DMS153 treated with DMSO at 0.1 percent for 48 hours (cell line): ENCODE results near the gene STIM2.
"Not testable (repeated sequence)": the region's sequence is repeated elsewhere in the genome, so short reads cannot be mapped to it uniquely, and the experiment has no call there.

Experiments used
- DNase-seq: peaks from one replicate; lab custom pipeline; 2025; ENCODE audit not compliant: unreplicated experiment; lab: John Stamatoyannopoulos, UW

Gene STIM2

DNA sequence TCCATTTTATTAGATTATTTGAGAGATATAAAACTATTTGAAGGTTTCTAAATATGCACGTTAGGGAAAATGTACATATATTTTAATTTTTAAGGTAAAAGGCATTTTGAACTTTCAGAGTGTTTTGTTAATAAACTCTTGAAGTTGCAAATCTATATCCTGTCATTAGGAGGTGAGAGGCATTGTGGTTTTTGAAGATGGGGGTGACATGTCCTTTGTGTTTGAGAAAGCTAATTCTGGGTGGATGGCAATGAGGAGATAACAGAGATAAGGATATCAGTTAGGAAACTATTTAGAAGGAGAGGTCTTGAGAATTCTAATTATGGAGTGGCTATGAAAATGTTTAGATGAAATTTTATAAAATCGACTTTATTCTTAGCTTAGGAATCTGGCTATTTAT, 6.1 kb downstream of the STIM2 start:
- no peak for DNase-seq

DNA sequence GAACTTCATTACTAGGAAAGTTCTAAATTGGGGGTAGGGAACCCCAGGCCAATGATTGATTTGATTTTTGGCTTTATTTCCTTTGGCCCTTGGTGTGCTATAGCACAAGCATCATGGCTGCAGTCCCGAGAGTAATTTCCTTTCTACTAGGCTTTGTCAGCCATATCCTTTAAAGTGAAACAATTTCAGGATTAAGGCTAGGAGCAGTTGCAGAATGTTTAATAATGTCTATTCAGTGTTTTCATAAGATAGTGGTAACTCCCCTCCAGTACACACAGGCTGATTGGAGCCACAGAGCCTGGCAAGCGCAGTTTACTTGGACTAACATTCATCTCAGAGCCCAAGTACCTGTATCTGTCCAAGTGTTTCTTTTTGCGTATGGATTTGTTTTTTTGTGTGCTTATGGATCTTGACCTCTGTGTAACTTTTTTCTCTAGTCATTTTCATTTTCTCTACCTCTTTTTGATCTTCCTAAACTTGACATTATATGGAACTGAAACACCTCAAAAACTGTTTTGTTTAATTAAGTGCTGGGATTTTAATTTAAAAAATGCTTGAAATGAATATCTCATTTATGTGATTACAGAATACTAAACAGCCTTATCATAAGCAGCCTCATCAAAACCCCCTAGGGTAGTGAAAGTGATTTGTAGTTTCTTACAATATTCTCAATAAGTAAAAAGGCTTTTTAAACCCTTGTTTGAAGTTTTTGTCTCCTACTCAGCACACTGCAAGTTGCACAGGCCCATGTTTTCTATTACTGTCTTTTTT, 7.5 kb downstream of the STIM2 start:
- DNase-seq = no peak

DNA sequence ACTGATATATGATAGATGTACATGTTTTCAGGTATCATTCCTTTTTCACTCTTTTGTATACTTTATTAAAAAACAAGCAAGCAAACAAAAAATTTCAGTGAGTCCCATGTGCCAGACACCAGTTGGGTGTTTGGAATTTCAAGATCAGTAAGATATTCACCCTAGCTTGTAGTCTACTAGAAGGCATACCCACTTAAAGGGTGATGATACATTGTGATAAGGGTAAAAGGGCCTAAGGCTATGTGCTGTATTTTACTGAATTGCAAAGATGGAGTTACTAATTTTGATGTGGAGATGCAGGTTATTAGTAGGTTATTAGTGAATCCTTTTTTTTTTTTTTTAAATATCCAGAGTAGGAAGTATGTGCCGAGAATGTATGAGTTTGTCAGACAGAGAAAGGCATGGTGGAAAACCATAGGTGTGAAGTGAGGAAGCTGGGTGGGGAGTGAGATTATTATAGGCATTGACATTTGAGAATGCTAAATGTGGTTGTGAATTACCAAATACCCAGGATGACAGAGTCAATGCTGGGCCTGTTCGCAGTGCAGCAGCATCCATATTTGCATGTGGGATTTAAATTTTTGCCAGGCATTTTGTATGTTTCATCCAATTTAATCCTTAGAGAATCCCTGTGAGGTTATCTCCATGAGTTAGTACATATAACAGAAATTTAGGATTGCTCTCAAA, 10.1 kb downstream of the STIM2 start:
- no peak for DNase-seq

DNA sequence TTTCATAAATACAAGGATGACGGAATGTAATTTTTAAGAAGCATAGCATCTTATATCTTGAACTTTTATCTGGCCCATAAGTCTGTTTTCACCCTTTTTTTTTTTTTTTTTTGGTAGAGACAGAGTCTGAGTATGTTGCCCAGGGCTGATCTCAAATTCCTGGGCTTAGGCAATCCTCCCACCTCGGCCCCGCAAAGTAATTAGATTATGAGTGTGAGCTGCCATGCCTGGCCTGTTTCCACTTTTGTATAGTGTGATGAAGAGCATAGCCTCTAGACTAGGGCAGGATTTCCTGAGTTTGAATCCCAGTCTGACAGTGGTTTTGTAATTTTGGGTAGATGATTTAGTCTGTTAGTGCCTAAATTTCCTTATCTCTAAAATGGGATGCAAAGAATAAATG, 11.0 kb downstream of the STIM2 start:
- DNase-seq = no peak

DNA sequence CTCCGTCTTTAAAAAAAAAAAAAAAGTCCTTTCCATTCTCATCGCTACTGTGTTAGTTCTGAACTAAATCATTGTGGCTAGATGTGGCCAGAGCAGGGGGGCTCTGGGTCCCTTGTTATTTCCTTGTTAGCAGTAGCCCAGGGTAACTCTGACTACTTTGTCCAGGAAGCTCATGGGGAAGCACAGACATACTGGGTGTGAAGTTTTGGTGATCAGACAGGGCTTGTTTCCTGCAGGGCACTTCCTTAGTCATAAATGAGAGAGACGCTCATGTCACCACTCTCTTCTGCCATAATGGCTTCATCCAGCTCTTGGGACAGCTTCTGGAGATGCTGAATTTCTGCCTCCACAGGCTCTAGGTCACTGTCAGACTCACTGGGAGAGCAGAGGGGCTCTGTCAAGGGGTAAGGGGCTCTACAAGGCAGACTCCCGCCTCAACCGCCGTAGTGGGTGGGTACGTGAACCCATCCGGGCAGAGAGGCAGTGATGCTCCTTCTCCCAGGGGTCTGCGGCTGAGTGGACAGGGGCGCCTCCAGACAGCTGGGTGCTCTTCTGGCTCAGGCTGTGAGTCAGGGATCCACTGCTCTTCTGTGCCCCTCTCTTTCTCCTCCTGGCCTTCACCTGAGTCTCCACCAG, 12.9 kb downstream of the STIM2 start:
- no peak for DNase-seq

DNA sequence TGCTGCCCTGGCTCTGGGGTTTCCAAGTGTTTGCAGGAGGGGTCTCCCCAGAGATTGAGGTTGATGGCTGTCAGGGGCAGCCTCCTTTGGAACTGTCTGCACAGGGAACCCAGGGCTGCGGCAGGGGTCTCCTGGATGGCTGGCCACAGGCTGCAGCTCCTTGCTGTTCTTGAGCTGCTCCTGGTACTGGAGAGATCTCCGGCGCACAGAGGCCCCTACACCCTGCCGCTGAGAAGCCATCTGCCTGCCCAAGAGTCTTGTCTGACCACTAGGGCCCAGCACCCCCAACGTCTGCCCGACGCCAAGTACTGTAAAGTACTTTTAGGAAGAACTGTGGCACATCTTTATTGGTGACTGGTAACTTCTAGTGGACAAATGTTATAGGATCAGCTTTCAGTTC, 13.5 kb downstream of the STIM2 start:
- no peak for DNase-seq

DNA sequence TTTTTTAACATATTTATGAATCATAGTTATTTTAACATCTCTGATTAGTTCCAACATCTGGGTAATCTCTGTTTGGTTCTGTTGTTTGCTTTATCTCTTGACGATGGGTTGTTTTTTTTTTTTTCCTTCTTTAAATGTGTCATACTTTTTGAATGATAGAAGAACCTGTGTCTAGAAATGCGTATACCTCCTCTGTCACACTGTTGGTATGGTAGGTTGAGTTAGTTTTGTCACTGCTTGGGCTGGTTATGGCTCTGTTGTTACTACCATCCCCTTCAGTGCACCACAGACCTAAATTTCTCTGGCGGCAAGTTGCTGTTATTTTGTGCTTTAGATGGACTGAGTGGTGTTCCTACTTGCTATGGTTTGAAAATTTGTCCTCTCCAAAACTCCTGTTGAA, 16.8 kb downstream of the STIM2 start:
- DNase-seq = no peak

DNA sequence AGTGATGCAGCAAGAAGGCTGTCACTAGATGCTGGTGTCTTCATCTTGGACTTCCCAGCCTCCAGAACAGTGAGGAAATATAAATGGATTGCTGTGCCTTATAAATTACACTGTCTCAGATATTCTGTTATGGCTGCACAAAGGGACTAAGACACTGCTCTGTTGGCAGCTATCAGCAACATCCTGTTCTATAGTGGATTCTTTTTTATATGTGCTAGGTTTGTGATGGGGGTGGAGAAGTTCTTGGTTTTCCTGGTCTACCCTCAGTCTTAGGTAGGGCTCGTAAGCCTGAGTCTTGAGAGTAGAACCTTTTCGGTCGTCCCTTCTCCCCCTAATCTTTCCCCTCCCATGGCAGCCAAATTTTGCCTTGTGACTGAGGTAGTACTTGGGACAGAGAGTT, 17.3 kb downstream of the STIM2 start:
- DNase-seq = no peak

DNA sequence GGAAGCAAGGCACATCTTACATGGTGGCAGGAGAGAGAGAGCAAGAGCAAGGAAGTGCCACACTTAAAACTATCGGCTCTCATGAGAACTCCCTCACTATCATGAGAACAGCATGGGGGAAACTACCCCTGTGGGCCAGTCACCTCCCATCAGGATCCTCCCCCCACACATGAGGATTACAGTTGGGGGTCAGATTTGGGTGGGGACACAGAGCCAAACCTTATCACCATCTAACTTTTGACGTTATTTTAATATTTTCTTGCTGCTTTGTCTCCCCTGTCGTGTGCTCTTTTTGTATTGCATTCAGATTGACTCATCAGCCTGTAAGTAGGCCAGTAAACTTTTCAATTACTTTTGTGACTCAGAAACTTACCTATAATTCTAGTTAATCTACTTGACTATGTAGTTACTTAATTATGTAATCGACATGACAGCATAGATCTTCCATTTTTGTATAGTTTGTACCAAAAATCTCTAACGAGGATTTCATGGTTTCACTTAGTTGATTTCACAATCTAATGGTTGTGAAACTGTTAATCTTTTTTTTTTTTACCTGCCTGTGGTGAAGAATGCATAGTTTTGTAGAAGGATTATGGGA, 18.3 kb downstream of the STIM2 start:
- DNase-seq = no peak

DNA sequence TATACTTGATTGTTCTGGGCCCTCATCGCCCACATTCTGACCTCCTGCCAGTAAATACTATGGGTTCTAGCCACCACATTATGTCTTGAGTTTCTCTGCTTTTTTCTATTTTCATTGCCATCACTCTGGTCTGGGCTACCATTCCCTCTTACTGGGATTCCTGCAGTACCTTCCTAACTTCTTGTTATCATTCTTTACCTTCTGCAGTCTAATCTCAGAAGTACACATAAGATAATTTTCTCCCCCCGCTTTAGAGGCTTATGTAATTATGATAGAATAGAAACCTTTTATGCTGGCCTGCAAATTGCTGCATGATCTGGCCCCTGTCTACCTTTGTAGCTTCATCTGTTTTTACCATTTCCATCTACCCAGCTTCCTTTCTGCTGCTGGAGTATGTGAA, 19.2 kb downstream of the STIM2 start:
- DNase-seq = no peak

DNA sequence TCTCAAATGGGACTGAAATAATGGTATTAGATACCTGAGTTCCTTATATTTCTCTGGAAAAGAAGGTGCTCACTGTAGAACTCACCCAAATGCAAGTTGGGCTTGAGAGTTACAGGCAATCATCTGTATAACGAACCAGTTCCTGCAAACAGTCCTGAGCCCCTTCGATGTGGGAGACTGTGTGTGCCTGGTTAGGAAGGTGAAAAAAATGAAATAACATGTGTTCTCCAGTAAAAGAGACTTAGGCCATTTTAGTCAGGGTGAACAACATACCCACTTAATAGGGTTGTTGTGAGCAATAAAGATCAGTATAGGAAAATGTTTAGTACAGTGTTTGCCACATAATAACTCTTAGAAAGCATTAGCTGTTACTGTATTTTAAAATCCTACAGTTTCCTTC, 23.4 kb downstream of the STIM2 start:
- no peak for DNase-seq

DNA sequence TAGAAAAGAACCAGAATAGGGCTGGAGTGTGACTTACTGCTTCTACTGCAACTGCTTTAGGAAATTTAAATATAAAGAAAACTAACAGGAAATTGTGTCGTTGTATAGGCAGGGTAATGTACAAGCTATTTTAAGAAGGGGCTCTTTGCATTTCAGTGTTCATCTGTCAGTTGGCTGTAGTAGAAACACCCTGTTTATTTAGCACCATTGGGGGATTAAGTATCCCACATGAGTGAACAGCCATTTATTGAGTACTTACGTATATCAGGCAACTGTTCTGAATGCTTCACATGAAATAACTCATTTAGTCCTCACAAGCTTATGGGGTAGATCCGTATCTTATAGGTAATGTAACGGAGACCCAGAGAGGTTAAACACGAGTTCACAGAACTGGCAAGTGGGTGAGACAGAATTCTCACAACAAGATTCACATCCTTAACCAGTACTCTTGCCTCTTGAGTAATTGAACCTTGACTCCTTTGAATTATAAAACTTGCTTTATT, 23.9 kb downstream of the STIM2 start:
- no peak for DNase-seq

DNA sequence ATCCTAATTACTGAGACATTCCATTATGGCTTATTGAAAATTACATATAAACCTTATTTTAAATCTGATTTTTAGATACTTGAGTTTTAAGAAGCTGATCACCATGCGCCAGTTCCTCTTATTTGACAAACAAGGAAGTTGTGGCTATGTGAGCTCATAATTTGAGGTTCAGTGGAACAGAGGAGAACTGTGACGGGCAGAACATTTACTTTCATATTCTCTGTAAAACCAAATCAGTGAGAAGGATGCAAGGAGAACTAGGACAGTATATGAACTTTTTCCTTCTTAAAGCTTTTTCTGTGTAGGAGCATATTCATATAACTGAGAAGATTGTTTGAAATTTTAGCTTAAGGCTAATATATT, 25.3 kb downstream of the STIM2 start:
- no peak for DNase-seq

DNA sequence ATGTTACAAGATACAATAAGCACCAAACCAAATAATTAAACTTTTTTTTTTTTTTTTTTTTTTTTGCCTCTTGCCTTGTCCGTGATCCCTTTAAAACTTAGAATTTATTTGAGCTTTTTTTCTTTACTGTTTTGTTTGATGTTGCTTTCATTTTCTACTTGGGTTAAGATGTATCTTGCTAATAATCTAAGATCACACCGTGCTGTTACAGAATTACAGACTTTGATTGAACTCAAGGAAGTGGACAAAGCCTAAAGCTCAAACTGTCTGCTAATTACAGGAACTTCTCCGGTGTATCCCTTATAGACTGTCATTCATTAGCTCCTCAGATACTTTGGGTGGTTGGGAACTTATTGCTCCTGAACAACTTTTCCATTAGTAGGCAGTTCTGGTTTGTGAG, 26.5 kb downstream of the STIM2 start:
- DNase-seq = no peak

DNA sequence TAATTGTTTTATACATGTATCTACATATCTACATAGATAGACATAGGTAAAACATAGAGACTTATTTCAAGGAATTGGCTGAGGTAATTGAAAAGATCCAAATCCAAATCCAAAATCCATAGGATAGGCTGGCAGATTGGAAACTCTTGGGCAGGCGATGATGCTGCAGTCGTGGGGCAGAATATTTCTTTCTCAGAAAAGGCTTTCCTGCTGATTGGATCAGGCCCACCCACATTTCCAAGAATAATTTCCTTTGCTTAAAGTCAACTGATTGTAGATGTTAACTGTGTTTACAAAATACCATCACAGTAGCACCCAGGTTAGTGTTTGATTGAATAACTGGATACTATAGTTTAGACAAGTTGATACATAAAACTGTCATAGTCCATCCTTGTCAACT, 27.2 kb downstream of the STIM2 start:
- DNase-seq = no peak

DNA sequence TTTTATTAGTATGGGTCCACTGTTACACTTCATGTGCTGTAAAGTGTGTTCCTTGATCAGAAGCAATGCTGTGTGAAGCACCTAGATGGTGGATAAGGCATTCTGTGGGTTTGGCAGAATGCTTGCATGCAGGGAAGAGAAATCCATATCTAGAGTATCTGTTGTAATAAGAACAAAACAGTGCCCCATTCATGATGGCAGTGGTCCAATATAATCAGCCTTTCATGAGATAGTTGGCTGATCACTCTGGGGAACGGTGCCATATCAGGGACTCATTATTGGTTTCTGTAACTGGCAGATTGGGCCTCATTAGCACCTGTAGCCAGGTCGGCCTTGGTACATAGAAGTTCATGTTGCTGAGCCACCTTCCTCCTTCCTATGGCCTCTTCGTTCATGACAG, 28.7 kb downstream of the STIM2 start:
- DNase-seq = no peak

DNA sequence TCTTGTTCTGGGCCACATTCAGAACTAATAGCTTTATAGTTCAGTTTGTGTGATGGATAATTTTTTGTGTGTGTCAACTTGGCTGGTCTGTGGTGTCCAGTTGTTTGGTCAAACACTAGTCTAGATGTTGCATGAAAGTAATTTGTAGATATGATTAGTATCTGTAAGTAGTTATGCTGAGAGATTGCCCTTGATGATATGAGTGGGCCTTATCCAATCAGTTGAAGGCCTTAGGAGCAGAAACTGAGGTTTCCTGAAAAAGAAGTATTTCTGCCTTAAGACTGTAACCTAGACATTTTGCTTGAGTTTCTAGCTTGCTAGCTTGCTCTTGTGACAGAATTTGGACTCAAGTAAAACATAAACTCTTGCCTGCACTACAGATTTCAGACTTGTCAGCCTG, 30.4 kb downstream of the STIM2 start:
- DNase-seq = no peak

DNA sequence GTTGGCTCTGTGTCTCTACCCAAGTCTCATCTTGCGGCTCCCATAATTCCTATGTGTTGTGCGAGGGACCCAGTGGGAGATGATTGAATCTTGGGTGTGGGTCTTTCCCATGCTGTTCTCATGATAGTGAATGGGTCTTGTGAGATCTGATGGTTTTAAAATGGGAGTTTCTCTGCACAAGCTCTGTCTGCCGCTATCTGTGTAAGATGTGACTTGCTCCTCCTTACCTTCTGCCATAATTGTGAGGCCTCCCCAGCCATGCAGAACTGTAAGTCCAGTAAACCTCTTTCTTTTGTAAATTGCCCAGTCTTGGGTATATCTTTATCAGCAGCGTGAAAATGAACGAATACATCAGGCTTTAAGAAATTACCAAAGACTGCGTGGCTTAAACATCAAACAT, 31.2 kb downstream of the STIM2 start:
- DNase-seq = no peak

DNA sequence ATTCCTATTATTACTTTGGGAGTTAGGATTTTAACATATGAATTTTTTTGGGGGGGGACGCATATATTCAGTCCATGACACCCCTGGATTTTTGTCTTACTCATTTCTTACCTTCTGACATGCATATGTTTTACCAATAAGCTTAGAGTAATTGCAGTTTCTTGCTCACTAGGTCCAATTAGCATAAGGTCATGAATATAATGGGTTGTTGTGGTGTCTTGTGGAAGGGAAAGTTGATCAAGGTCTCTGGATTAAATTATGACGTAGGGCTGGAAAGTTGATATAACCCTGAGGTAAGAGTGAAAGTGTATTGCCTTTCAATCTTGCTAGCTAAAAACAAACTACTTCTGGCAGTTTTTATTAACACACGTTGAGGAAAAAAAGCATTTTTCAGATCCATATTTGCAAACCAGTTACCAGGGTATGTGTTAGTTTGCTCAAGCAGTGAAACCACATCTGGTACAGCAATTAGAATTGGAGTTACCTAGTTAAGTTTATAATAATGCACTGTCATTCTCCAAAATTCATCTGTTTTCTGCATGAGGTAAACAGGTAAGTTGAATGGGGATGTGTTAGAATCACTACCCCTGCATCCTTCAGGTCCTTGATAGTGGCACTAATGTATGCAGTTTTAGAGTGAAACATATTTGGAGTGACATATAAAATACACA, 32.0 kb downstream of the STIM2 start:
- no peak for DNase-seq

DNA sequence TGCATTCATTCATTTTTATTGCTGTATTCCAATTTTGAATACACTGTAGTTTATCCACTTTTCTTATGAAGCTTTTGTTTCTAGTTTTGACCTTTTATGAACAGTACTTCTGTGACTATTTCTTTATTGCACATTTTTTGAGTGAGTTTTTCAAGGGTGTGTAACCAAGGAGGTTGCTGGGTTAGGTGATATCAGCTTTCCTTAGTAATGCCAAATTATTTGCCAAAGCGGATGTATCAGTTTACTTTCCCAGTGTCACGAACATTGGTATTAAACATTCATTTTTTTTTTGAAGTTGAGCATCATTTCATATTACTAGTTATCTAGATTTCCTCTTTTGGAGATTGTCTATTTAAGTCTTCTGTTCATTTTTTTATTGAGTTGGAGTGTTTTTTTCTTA, 32.9 kb downstream of the STIM2 start:
- no peak for DNase-seq

DNA sequence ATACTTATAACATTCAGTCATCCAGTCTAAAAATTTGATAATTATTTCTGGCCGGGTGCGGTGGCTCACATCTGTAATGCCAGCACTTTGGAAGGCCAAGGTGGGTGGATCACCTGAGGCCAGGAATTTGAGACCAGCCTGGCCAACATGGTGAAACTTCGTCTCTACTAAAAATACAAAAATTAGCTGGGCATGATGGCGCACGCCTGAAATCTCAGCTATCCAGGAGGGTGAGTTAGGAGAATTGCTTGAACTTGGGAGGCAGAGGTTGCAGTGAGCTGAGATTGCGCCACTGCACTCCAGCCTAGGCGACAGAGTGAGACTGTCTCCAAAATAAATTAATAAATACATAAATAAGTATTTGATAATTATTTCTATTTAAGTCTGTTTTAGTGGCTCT, 34.2 kb downstream of the STIM2 start:
- not testable (repeated sequence) for DNase-seq
